Suprapubic skin (tissue), 4 donors: ENCODE measurements around the gene GSG1L. TPM values are rescaled to one million over a fixed set of nuclear protein-coding genes. Genes with fewer than 3 reads are reported as not detected.

Source experiments
- DNase-seq, 2 donors: peaks; one replicate each; pipeline ENCODE4 v3.0.0-alpha.2; 2019; ENCODE audit warnings: low spot score in 2 of 2
- H3K27ac ChIP-seq: fragments of 200-600 bp; sonication (generic); one replicate; pipeline ENCODE4 v1.5.1; 2019
- H3K27me3 ChIP-seq: fragments of 200-600 bp; sonication (generic); one replicate; pipeline ENCODE4 v1.5.1; 2019
- H3K36me3 ChIP-seq: fragments of 200-600 bp; sonication (generic); one replicate; pipeline ENCODE4 v1.5.1; 2019
- H3K4me1 ChIP-seq: fragments of 200-600 bp; sonication (generic); one replicate; pipeline ENCODE4 v1.5.1; 2019
- H3K4me3 ChIP-seq: fragments of 200-600 bp; sonication (generic); one replicate; pipeline ENCODE4 v1.5.1; 2019; ENCODE audit warnings: mild to moderate bottlenecking
- H3K9me3 ChIP-seq: fragments of 200-600 bp; sonication (generic); one replicate; pipeline ENCODE4 v1.5.1; 2019
- CTCF ChIP-seq, 2 donors: fragments of 200-600 bp in 1 of 2; fragments of 450-650 bp in 1 of 2; sonication (generic) in 1 of 2; IDR thresholded peaks; one replicate each; pipeline ENCODE4 v1.5.1; 2016 to 2019; ENCODE audit warnings: antibody characterized with exemption in 2 of 2, mild to moderate bottlenecking in 1 of 2, moderate library complexity in 1 of 2
- EP300 ChIP-seq: sonication (generic); formaldehyde crosslinking; IDR thresholded peaks from one replicate; pipeline ENCODE4 v1.6.1; 2017; ENCODE audit warnings: antibody characterized with exemption
- POLR2A ChIP-seq, 2 donors: fragments of 450-650 bp; IDR thresholded peaks; one replicate each; pipeline ENCODE4 v1.6.1; 2017; ENCODE audit warnings: antibody characterized with exemption in 2 of 2, mild to moderate bottlenecking in 2 of 2, moderate library complexity in 2 of 2
- POLR2AphosphoS5 ChIP-seq, 3 donors: sonication (generic); formaldehyde crosslinking; IDR thresholded peaks; one replicate each; pipeline ENCODE4 v1.6.1; 2017; ENCODE audit warnings: antibody characterized with exemption in 3 of 3
- WGBS: methylation state at CpG from one replicate; pipeline ENCODE4 v1.1.5; 2018; 5-methylcytosine and 5-hydroxymethylcytosine counted together
- total RNA-seq, 4 donors: library from RNA; depleted of rRNA; stranded (reverse); fragments of >200 nt; gene quantifications; one replicate each; pipeline ENCODE4 v1.1.0, GENCODE V29; 2016

Gene GSG1L
- total RNA-seq, 4 donors from 2014 or later, result 0.64 to 1.7 TPM; not detected in 2

GRCh38 chr16:28058839-28059589 lies 4.5 kb downstream of the GSG1L start:
- no peak overlapping the region for H3K4me3 ChIP-seq
- no peak overlapping the region for H3K27ac ChIP-seq
- 55% methylated on average over 17 of the region's 18 CpGs for WGBS
- no peaks in the 10 kb centered on the region for H3K9me3 ChIP-seq
- TF ChIP-seq POLR2A (IDR thresholded peaks at IDR 0.05) (no peak), POLR2AphosphoS5 (IDR thresholded peaks at IDR 0.05) (no peak), CTCF (IDR thresholded peaks at IDR 0.05) (no peak), EP300 (no peak)
- no peak for DNase-seq
- no peaks in the 10 kb centered on the region for H3K36me3 ChIP-seq
- peaks cover 13% of the 10 kb centered on the region for H3K4me1 ChIP-seq
- peaks cover 80% of the 10 kb centered on the region for H3K27me3 ChIP-seq

- Histone ChIP-seq H3K36me3 (no peaks in the 10 kb centered on the region), H3K27ac (no peak overlapping the region), H3K4me1 (peaks cover 5% of the 10 kb centered on the region), H3K4me3 (no peak overlapping the region), H3K9me3 (no peaks in the 10 kb centered on the region), H3K27me3 (peaks cover 79% of the 10 kb centered on the region)
- no peak for DNase-seq
- WGBS, result 74% methylated on average over 6 of the region's 8 CpGs
- TF ChIP-seq EP300 (no peak), POLR2A (IDR thresholded peaks at IDR 0.05) (no peak), POLR2AphosphoS5 (IDR thresholded peaks at IDR 0.05) (no peak), CTCF (IDR thresholded peaks at IDR 0.05) (no peak)
Observed at GRCh38 chr16:28057949-28058348, 5.6 kb downstream of the GSG1L start.

DNA sequence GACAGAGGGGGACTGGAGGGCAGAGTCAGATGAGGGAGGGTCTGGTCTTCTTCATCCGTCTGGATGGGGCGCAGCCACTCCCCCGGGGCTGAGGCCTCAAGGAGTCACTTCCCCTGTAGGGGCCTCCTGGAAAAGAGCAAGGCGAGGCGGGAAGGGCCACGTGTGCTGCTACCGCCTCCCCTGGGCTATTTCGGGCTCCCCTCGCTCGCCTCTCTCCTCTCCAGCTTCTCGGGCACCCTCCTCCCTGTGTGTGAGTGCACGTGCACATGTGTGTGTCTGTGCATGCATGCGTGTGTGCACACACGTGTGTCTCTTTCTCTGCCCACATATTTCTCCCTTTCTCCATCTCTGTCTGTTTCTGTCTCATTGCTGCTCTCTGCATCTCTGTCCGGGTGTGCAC lies 10.1 kb downstream of the GSG1L start:
- TF ChIP-seq CTCF (IDR thresholded peaks at IDR 0.05) (no peak), POLR2AphosphoS5 (IDR thresholded peaks at IDR 0.05) (no peak), EP300 (no peak), POLR2A (IDR thresholded peaks at IDR 0.05) (no peak)
- H3K27me3 ChIP-seq, result peaks cover 59% of the 10 kb centered on the region
- H3K4me1 ChIP-seq, result no peaks in the 10 kb centered on the region
- H3K36me3 ChIP-seq, result no peaks in the 10 kb centered on the region
- 24% methylated on average over 12 of the region's 15 CpGs for WGBS
- no peak overlapping the region for H3K4me3 ChIP-seq
- DNase-seq, result no peak
- no peaks in the 10 kb centered on the region for H3K9me3 ChIP-seq
- no peak overlapping the region for H3K27ac ChIP-seq

DNA sequence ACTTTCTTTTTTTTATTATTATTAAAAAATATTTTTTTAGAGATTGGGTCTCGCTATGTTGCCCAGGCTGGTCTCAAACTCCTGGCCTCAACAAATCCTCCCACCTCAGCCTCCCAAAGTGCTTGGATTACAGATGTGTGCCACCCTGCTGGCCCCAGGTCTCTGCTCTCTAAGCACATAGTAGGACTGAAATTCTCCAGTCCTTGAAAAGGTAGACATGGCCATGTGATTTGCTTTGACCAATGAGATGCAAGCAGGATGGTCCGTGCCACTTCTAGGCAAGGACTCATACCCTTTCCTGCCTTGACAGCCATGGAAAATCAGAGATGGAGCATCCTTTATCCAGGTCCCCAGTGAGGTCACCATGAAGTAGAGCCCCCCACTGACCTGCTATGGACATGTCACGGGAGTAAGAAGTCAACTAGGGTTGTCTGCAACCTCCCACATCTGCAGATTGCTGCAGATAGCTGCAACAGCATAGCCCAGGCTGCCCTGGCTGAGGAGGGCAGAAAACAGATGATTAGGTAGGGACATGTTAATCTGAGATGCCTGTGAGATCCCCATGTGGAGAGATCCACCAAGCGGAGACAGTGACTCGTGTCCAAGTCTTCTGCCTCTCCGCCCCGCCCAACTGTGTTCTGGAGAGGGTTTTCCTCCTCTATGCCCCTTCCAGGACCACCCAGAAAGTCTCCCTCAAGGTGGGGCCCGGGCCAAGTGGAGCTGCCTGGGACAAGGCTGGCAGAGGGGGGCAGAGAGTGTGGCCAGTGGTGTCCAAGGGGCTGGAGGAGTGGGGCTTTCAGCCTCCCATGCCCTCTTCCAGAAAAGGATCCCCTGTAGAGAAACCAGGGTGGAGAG lies 11.0 kb downstream of the GSG1L start:
- no peak for DNase-seq
- H3K9me3 ChIP-seq, result no peaks in the 10 kb centered on the region

More for the DNA sequence above, 11.0 kb downstream of the GSG1L start:
- H3K4me1 ChIP-seq, result no peaks in the 10 kb centered on the region
- no peak overlapping the region for H3K4me3 ChIP-seq
- H3K36me3 ChIP-seq, result no peaks in the 10 kb centered on the region
- TF ChIP-seq EP300, result no peak
- TF ChIP-seq POLR2AphosphoS5 (IDR thresholded peaks at IDR 0.05), result no peak
- TF ChIP-seq CTCF (IDR thresholded peaks at IDR 0.05), result no peak
- TF ChIP-seq POLR2A (IDR thresholded peaks at IDR 0.05), result no peak
- H3K27me3 ChIP-seq, result peaks cover 52% of the 10 kb centered on the region
- 68% methylated on average over 8 of the region's 8 CpGs for WGBS
- no peak overlapping the region for H3K27ac ChIP-seq
